Endothelial cell of umbilical vein (primary cell): ENCODE data around the gene LNPK. TPM values are rescaled to one million over a fixed set of nuclear protein-coding genes. Genes with fewer than 3 reads are reported as not detected.

Experiments used
- BruUV-seq: library from RNA; stranded (reverse); fragments of 400-500 nt; replicated peaks from 2 replicates; lab custom pipeline; 2021; lab: Mats Ljungman, UMichigan
- CTCF ChIA-PET: fragments of 300-600, 350-600 bp; sonication (Branson Sonifier 250); formaldehyde crosslinking; loops from one replicate; lab custom pipeline; 2021; ENCODE audit warnings: antibody characterized with exemption, inconsistent platforms; lab: Charles Lee
- POLR2A ChIA-PET: fragments of 300-600, 350-600 bp; sonication (Branson Sonifier 250); formaldehyde crosslinking; loops from one replicate; lab custom pipeline; 2021; ENCODE audit warnings: antibody characterized with exemption, inconsistent platforms; lab: Charles Lee
- DNase-seq: peaks from one replicate; pipeline ENCODE4 v3.0.0-alpha.2; 2011; ENCODE audit warnings: low read depth, low spot score
- FAIRE-seq: peaks from 2 replicates; lab custom pipeline; 2011; peaks lifted over from hg19 to GRCh38; lab: Jason Lieb, UNC
- H2AFZ ChIP-seq: 2 replicates; pipeline ENCODE4 v1.6.0; 2012; ENCODE audit warnings: low read depth, low read length, control low read depth, inconsistent platforms
- H3K27ac ChIP-seq: 2 replicates; pipeline ENCODE4 v1.5.1; 2011; ENCODE audit warnings: low read depth, mild to moderate bottlenecking, control low read depth, low read length, moderate library complexity; ENCODE audit not compliant: insufficient read depth
- H3K27me3 ChIP-seq, 2 experiments: 2 replicates each; pipeline versions ENCODE4 v1.6.0 to v1.6.1; 2011; ENCODE audit warnings: low read length in 2 of 2, mixed read lengths in 1 of 2; ENCODE audit not compliant: control insufficient read depth in 2 of 2, insufficient read depth in 2 of 2
- H3K36me3 ChIP-seq, 2 experiments: 2 replicates in 1 of 2; 3 replicates in 1 of 2; pipeline ENCODE4 v1.5.1; 2011; ENCODE audit warnings: low read length in 2 of 2, mild to moderate bottlenecking in 1 of 2, moderate library complexity in 1 of 2; ENCODE audit not compliant: control insufficient read depth in 2 of 2, insufficient read depth in 2 of 2; ENCODE audit errors: extremely low read depth in 1 of 2
- H3K4me1 ChIP-seq: 3 replicates; pipeline ENCODE4 v1.5.1; 2011; ENCODE audit warnings: mild to moderate bottlenecking, low read length; ENCODE audit not compliant: control insufficient read depth, insufficient read depth; ENCODE audit errors: extremely low read depth
- H3K4me2 ChIP-seq: 2 replicates; pipeline ENCODE4 v1.6.1; 2011; ENCODE audit warnings: low read length, control low read depth, mixed read lengths; ENCODE audit not compliant: insufficient read depth
- H3K4me3 ChIP-seq, 3 experiments: fragments of 200-600 bp in 1 of 3; sonication (generic), shearing (Covaris generic) in 1 of 3; replicated peaks in 1 of 3; 2 replicates each; pipeline ENCODE4 v1.5.1; 2011 to 2016; ENCODE audit warnings: control low read depth in 3 of 3, low read length in 3 of 3, mild to moderate bottlenecking in 2 of 3, inconsistent platforms in 1 of 3, low read depth in 1 of 3, moderate library complexity in 1 of 3; ENCODE audit not compliant: insufficient read depth in 1 of 3
- H3K79me2 ChIP-seq: 2 replicates; pipeline ENCODE4 v1.6.0; 2012; ENCODE audit warnings: low read length, inconsistent platforms; ENCODE audit not compliant: control insufficient read depth, insufficient read depth
- H3K9ac ChIP-seq: replicated peaks from 2 replicates; pipeline ENCODE3; 2011; ENCODE audit warnings: low read length, control low read depth; ENCODE audit not compliant: insufficient read depth; ENCODE audit errors: extremely low read depth
- H3K9me1 ChIP-seq: replicated peaks from 3 replicates; pipeline ENCODE4 v1.6.0; 2011; ENCODE audit warnings: mild to moderate bottlenecking, low read length; ENCODE audit not compliant: control insufficient read depth, insufficient read depth; ENCODE audit errors: extremely low read depth
- H3K9me3 ChIP-seq: replicated peaks from 2 replicates; pipeline ENCODE4 v1.5.1; 2012; ENCODE audit warnings: low read length, inconsistent platforms; ENCODE audit not compliant: control insufficient read depth, insufficient read depth
- H4K20me1 ChIP-seq: replicated peaks from 2 replicates; pipeline ENCODE3; 2011; ENCODE audit warnings: mild to moderate bottlenecking, low read length; ENCODE audit not compliant: control insufficient read depth, insufficient read depth; ENCODE audit errors: extremely low read depth
- CTCF ChIP-seq, 2 donors: IDR thresholded peaks; 1 replicate in 1 of 2; 2 replicates in 1 of 2; pipeline ENCODE4 v1.5.1; 2011; ENCODE audit warnings: low read length in 2 of 2, mild to moderate bottlenecking in 2 of 2, moderate library complexity in 2 of 2, control low read depth in 1 of 2, inconsistent platforms in 1 of 2, low read depth in 1 of 2; ENCODE audit not compliant: insufficient read depth in 1 of 2; ENCODE audit errors: extremely low read depth in 1 of 2
- EZH2 ChIP-seq: IDR thresholded peaks from 2 replicates; pipeline ENCODE4 v1.6.1; 2012; ENCODE audit warnings: borderline replicate concordance, low read depth, mild to moderate bottlenecking, moderate library complexity, low read length, inconsistent platforms; ENCODE audit not compliant: severe bottlenecking
- FOS ChIP-seq: IDR thresholded peaks from 2 replicates; pipeline ENCODE4 v1.6.1; 2011; ENCODE audit warnings: mild to moderate bottlenecking, low read length, moderate library complexity, borderline replicate concordance; ENCODE audit not compliant: insufficient read depth
- GATA2 ChIP-seq: IDR thresholded peaks from 2 replicates; pipeline ENCODE4 v1.7.0; 2011; ENCODE audit warnings: low read depth, mild to moderate bottlenecking, moderate library complexity, mixed read lengths, low read length; ENCODE audit not compliant: insufficient read length, insufficient read depth
- JUN ChIP-seq: IDR thresholded peaks from 2 replicates; pipeline ENCODE4 v1.6.1; 2011; ENCODE audit warnings: borderline replicate concordance, low read depth; ENCODE audit not compliant: insufficient read length, insufficient read depth
- MAX ChIP-seq: IDR thresholded peaks from 2 replicates; pipeline ENCODE4 v1.6.1; 2011; ENCODE audit not compliant: insufficient read depth, insufficient read length
- MYC ChIP-seq: IDR thresholded peaks from one replicate; pipeline ENCODE4 v1.6.1; 2011; ENCODE audit warnings: mild to moderate bottlenecking, low read depth, low read length
- POLR2A ChIP-seq: IDR thresholded peaks from 2 replicates; pipeline ENCODE4 v1.6.1; 2012; ENCODE audit warnings: low read depth, mild to moderate bottlenecking, control low read depth, low read length
- POLR2AphosphoS5 ChIP-seq: IDR thresholded peaks from 2 replicates; pipeline ENCODE4 v1.6.1; 2012; ENCODE audit warnings: low read depth, mild to moderate bottlenecking, control low read depth, low read length, moderate library complexity; ENCODE audit not compliant: insufficient read depth
- dilution Hi-C: fragments of 300-500 bp; cut with MboI; formaldehyde crosslinking; loops from one replicate; pipeline ENCODE4 v1.15.0; 2019; ENCODE audit warnings: low sequenced_read_pairs; ENCODE audit not compliant: extremely low pct_ligation_motif_present
- intact Hi-C: fragments of 100-400 bp; cut with micrococcal nuclease; formaldehyde crosslinking; loops from one replicate; pipeline ENCODE4 v1.10.0; 2022
- polyA plus RNA-seq, 4 experiments: library from polyadenylated mRNA; depleted of rRNA in 3 of 4; stranded (reverse) in 3 of 4; unstranded in 1 of 4; fragments of >200 nt; gene quantifications; 2 replicates each; pipeline versions ENCODE4 v1.2.1 to v1.2.3, GENCODE V29; 2011 to 2012; ENCODE audit warnings: missing spikeins in 1 of 4
- total RNA-seq: library from RNA; stranded (reverse); gene quantifications from 2 replicates; pipeline ENCODE4 v1.2.3, GENCODE V29; 2021

LNPK gene
- total and polyA plus RNA-seq, 2 donors (not counting 3 experiments of a cell fraction or from before 2014, with no cell fraction given), result 2.4 to 11.2 TPM

- Histone ChIP-seq H3K9ac (no peak overlapping the region), H3K4me2 (no peak overlapping the region), H3K79me2 (no peaks in the 10 kb centered on the region), H2AFZ (no peak overlapping the region), H3K4me1 (peaks cover 7% of the 10 kb centered on the region), H3K9me3 (no peaks in the 10 kb centered on the region), H3K4me3 (no peak overlapping the region), H3K27me3 (no peaks in the 10 kb centered on the region), H3K9me1 (no peaks in the 10 kb centered on the region), H3K27ac (no peak overlapping the region), H3K36me3 (peaks cover 0 to 2% of the 10 kb centered on the region in 2 experiments), H4K20me1 (no peaks in the 10 kb centered on the region)
- ChIA-PET CTCF (no interaction called here), POLR2A (no interaction called here)
- dilution Hi-C loops, result no loop called here
- TF ChIP-seq POLR2A (no peak), MYC (no peak), MAX (no peak), JUN (no peak), CTCF (IDR thresholded peaks at IDR 0.05; ENCODE audit: extremely low read depth in 1 of 2, insufficient read depth in 1 of 2, low read depth in 1 of 2, low read length in 2 of 2) (no peak), POLR2AphosphoS5 (no peak), GATA2 (no peak), FOS (no peak), EZH2 (no peak)
- DNase-seq (peak; percentile 36), FAIRE-seq (no peak)
- no TSS peak for BruUV-seq
- intact Hi-C loops, result no loop called here
These were observed 71.6 kb downstream of the LNPK start for GRCh38 chr2:175930504-175930903.
